GM19438 (cell line): ENCODE measurements around the gene USP28.

ENCODE experiments used
- ATAC-seq: cut with Tn5 transposase; IDR thresholded peaks from one replicate; pipeline ENCODE4 v1.9.1; 2021; ENCODE audit warnings: low read depth; ENCODE audit not compliant: unreplicated experiment

USP28 gene

DNA sequence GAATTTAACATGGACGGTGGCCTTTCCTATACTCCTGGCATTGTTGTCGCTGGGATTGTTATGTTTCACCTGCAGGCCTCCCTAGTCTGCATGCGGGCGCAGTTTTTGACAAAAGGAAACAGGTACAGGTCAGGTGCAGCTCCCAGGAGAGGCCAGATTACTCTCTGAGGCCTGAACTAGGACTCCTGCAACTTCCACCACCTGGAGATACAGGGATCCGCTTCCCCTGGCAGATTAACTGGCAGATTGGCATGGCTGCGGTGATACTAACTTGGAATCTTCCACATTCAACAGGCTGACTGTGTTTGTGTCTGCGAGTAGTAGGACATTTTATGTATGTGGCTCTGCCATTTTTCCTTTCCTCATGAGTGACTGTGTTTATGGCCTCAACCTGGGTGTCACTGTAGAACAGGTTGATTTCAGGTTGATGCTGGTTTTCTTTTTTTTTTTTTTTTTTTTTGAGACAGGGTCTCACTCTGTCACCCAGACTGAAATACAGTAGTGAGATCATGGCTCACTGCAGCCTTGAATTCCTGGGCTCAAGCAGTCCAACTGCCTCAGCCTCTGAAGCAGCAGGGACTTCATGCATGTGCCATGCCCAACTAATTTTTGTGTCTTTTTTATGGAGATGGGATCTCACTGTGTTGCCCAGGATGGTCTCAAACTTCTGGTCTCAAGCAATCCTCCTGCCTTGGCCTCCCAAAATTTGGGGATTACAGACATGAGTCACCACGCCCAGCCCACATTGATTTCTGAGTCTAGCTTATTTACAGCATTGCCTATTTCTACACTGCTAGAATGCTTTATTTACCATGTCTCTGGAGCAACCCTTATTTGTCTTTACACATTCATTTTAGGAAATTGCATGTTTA is 1.7 kb upstream of the USP28 start:
- no peak for ATAC-seq

GRCh38 chr11:113876074-113876797 is 864 bp upstream of the USP28 start:
- ATAC-seq: no peak

GRCh38 chr11:113874581-113875233 is 665 bp downstream of the USP28 start:
- ATAC-seq: peak; percentile 39

DNA sequence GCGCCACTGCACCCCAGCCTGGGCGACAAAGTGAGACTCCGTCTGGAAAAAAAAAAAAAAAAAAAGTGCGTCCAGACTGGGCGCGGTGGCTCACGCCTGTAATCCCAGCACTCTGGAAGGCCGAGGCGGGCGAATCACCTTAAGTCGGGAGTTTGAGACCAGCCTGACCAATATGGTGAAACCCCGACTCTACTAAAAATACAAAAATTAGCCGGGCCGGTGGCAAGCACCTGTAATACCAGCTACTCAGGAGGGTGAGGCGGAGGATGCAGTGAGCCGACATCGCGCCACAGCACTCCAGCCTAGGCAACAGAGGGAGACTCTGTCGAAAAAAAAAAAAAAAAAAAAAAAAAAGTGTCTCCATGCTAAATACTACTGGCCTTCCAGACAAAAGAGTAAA is 1.3 kb downstream of the USP28 start:
- ATAC-seq: no peak

DNA sequence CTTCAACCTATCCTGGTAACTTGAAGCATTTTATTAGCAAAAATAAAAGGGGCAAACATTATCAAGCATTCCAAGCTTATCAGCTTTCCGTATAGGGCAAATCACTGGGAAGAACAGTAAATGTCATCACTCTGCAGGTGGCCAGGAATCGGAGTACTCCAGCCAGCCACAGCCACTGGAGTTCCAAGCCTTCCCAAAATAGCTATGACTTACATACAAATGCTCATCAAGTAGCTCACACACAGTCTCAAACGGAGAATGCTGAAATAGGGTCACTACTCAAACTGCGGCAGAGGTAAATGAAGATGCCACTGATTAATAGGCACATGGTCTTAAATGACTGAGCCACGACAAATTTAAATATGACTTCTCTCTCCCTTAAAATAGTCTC is 2.1 kb downstream of the USP28 start:
- ATAC-seq: no peak

- no peak for ATAC-seq
Observed at GRCh38 chr11:113871336-113871735, 4.0 kb downstream of the USP28 start.

DNA sequence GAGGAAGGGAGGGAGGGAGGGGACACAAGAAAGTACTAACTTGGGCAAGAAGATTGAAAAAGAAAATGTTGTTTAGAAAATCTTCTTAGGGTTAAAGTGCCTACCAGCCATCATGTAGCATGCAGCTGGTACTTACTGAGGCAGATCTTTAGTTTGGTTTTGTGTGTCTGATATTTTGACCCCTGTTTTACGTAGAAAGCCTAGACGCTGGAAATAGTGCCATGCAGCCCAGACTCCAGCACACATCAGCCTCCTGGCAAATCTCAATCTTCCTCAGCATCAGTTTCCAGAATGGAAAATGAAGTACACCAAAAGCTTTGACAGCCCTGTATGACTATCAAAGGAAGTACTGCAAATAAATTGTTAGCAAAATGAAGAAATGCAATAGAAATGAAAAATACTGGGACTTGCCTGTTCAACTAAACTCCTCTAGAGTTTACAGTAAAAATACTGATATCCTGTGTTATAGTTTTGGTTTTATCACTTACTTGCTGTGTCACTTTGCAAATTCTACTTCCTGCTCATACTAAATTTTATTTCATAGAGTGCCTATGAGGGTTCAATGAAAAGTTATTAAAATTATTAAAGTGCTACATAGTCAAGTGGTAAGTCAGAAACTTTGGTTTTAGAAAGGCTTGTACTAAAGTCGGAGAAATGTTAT is 7.4 kb downstream of the USP28 start:
- no peak for ATAC-seq

- no peak for ATAC-seq
Observed at GRCh38 chr11:113865873-113866272, 9.5 kb downstream of the USP28 start.

- ATAC-seq: no peak
Observed at GRCh38 chr11:113864410-113864809, 11.0 kb downstream of the USP28 start.

DNA sequence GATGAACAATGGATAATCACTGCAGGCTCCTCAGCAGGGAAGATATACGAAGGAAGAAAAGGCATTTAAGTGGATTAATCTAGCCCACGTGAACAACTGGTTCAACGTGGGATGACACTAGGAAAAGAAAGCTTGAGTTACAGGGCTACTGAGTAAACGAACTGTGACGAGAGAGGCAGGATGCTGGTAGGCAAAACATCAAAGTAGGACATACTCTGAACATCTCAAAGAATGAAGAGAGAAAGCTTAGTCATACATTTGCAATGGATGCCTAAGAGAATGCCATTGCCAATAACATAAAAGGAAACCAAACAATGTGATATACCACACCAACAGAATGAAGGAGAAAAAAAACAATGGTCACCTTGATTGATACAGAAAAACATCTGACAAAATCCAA is 12.9 kb downstream of the USP28 start:
- no peak for ATAC-seq

GRCh38 chr11:113859665-113860064 is 15.7 kb downstream of the USP28 start:
- ATAC-seq: no peak

GRCh38 chr11:113856966-113857759 is 18.2 kb downstream of the USP28 start:
- ATAC-seq: no peak

- ATAC-seq: no peak
Observed at GRCh38 chr11:113855803-113856202, 19.6 kb downstream of the USP28 start.

GRCh38 chr11:113850188-113850587 is 25.2 kb downstream of the USP28 start:
- no peak for ATAC-seq

GRCh38 chr11:113849713-113850112 is 25.7 kb downstream of the USP28 start:
- no peak for ATAC-seq

DNA sequence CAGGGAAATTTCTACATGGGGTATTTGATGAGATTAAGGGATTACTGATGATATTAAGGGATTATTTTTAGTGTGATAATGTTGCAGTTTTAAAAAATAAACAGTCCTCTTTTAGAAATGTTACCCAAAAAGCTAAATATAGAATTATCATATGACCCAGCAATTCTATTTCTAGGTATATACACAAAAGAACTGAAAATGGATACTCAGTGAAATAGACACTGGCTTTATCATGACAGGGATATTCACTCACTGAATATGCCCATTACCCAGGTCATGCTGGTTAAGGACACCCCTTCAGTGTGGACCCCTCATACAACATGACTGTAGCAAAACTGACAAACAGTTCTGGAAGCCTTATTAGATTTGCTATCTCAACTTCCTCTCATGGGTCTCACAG is 27.8 kb downstream of the USP28 start:
- no peak for ATAC-seq

DNA sequence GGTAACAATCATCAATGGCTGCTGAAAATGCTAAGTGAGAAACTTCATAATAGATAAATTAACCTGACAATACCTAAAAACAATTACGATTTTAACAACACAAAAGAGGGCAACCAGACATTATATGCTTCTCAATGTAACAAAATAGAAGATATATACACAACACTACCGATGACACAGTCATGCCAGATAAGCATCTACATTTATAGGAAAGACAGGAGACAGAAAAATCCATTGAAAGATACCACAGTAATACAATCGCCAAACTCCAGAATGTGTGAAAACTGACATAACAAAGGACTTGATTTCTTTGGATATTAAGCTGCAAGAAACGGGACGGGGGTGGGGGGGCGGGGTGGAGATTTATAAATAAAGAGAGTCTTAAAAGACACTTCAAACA is 28.3 kb downstream of the USP28 start:
- ATAC-seq: no peak

GRCh38 chr11:113841691-113842090 is 33.7 kb downstream of the USP28 start:
- no peak for ATAC-seq

DNA sequence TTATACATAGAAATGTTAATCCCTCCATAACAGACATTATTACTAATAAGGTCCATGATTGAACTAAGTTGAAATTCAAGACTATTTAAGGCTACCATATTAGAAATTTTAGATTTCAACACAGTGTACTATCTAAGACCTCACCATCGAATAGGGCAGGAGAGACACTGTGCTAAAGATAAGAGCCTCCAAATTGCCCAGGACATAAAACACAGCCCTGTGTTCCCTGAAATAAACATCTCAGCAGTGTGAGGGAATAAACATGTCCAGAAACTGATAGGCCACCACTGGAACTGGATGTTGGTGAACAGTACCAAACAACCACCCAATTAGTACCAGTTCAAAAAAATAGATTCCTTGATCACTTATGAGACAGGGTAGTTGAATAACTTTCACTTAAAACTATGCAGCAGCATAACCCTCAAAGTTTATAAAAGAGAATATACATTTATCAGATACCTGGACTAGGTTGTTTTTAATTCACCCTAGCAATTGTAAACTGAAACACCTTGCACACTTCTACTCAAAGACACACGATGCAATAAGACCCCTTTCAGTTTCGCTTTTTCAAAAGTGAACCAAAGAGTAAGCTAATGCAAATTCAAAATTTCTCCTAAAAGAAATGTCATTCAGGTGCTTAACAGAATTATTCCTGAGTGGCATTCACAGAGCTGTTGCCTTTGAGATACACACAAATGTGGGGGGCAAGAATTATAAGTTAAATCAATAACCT is 34.3 kb downstream of the USP28 start:
- ATAC-seq: peak; percentile 42
